CD4-positive, alpha-beta T cell (primary cell): ENCODE data around the gene NR2F1. TPM values are rescaled to one million over a fixed set of nuclear protein-coding genes. Genes with fewer than 3 reads are reported as not detected.

Experiments used
- ATAC-seq: fragments of 200-7000 bp; cut with Tn5 transposase; one replicate; pipeline ENCODE4 v1.10.0; 2022; ENCODE audit warnings: mild to moderate bottlenecking; ENCODE audit not compliant: poor library complexity
- CTCF ChIA-PET: fragments of 350-600 bp; sonication (Branson Sonifier 250); formaldehyde crosslinking; loops from one replicate; lab custom pipeline; 2021; ENCODE audit warnings: antibody characterized with exemption, inconsistent platforms; lab: Charles Lee
- POLR2A ChIA-PET: fragments of 350-600 bp; sonication (Branson Sonifier 250); formaldehyde crosslinking; loops from one replicate; lab custom pipeline; 2021; ENCODE audit warnings: antibody characterized with exemption, inconsistent platforms; lab: Charles Lee
- DNase-seq, 14 experiments: peaks; one replicate each; pipeline ENCODE4 v3.0.0-alpha.2; 2013 to 2020; ENCODE audit warnings: mixed read lengths in 2 of 14
- H3K27ac ChIP-seq, 2 donors: one replicate each; pipeline versions ENCODE4 v1.5.1 to v1.7.0; 2013; ENCODE audit warnings: low read length in 2 of 2, low read depth in 1 of 2, mild to moderate bottlenecking in 1 of 2
- H3K27me3 ChIP-seq, 2 experiments: 1 replicate in 1 of 2; 2 replicates in 1 of 2; pipeline versions ENCODE4 v1.6.1 to v1.7.0; 2013; ENCODE audit warnings: low read length in 2 of 2, control low read depth in 1 of 2, mild to moderate bottlenecking in 1 of 2, moderate library complexity in 1 of 2; ENCODE audit not compliant: insufficient read depth in 2 of 2, control insufficient read depth in 1 of 2
- H3K36me3 ChIP-seq: one replicate; pipeline ENCODE4 v1.6.1; 2013; ENCODE audit warnings: low read length, control low read depth; ENCODE audit not compliant: insufficient read depth
- H3K4me1 ChIP-seq: one replicate; pipeline ENCODE4 v1.6.1; 2013; ENCODE audit warnings: low read length, control low read depth; ENCODE audit not compliant: insufficient read depth
- H3K4me3 ChIP-seq: one replicate; pipeline ENCODE4 v1.5.1; 2013; ENCODE audit warnings: mild to moderate bottlenecking, low read length, moderate library complexity
- H3K9me3 ChIP-seq, 2 experiments: 1 replicate in 1 of 2; 2 replicates in 1 of 2; pipeline versions ENCODE4 v1.6.1 to v1.7.0; 2013; ENCODE audit warnings: low read length in 2 of 2, mild to moderate bottlenecking in 2 of 2, control low read depth in 1 of 2, moderate library complexity in 1 of 2; ENCODE audit not compliant: control insufficient read depth in 1 of 2, insufficient read depth in 1 of 2
- H3K27ac Mint-ChIP-seq: one replicate; pipeline ENCODE4 v1.8.0; 2020; ENCODE audit warnings: mixed read lengths
- H3K27me3 Mint-ChIP-seq: one replicate; pipeline ENCODE4 v1.8.0; 2021; ENCODE audit warnings: mixed read lengths
- H3K36me3 Mint-ChIP-seq: one replicate; pipeline ENCODE4 v1.8.0; 2021; ENCODE audit warnings: low read depth, mixed read lengths
- H3K4me1 Mint-ChIP-seq: one replicate; pipeline ENCODE4 v1.8.0; 2021; ENCODE audit warnings: low read depth, mixed read lengths
- H3K4me3 Mint-ChIP-seq: one replicate; pipeline ENCODE4 v1.8.0; 2020; ENCODE audit warnings: mild to moderate bottlenecking, mixed read lengths
- H3K9me3 Mint-ChIP-seq: one replicate; pipeline ENCODE4 v1.8.0; 2020; ENCODE audit warnings: mixed read lengths
- intact Hi-C, 2 experiments: fragments of 100-400 bp; cut with DNase I in 1 of 2; cut with micrococcal nuclease in 1 of 2; formaldehyde crosslinking; loops; one replicate each; pipeline versions ENCODE4 v1.15.1 to v1.9.0; 2023 to 2025; cut with DNase I, micrococcal nuclease
- total RNA-seq, 174 experiments: library from RNA in 2 of 174; stranded (reverse) in 2 of 174; gene quantifications; one replicate each; pipeline ENCODE4 v1.2.3 and lab custom pipeline; 2021 to 2026
- TF ChIP-seq, protein P1 (sequence below): fragments of 200-600 bp; IDR thresholded peaks from one replicate; pipeline ENCODE4 v1.8.0; 2022; ENCODE audit warnings: antibody characterized with exemption, mild to moderate bottlenecking

Gene NR2F1
- total RNA-seq, 2 experiments from 2014 or later, result not detected

DNA sequence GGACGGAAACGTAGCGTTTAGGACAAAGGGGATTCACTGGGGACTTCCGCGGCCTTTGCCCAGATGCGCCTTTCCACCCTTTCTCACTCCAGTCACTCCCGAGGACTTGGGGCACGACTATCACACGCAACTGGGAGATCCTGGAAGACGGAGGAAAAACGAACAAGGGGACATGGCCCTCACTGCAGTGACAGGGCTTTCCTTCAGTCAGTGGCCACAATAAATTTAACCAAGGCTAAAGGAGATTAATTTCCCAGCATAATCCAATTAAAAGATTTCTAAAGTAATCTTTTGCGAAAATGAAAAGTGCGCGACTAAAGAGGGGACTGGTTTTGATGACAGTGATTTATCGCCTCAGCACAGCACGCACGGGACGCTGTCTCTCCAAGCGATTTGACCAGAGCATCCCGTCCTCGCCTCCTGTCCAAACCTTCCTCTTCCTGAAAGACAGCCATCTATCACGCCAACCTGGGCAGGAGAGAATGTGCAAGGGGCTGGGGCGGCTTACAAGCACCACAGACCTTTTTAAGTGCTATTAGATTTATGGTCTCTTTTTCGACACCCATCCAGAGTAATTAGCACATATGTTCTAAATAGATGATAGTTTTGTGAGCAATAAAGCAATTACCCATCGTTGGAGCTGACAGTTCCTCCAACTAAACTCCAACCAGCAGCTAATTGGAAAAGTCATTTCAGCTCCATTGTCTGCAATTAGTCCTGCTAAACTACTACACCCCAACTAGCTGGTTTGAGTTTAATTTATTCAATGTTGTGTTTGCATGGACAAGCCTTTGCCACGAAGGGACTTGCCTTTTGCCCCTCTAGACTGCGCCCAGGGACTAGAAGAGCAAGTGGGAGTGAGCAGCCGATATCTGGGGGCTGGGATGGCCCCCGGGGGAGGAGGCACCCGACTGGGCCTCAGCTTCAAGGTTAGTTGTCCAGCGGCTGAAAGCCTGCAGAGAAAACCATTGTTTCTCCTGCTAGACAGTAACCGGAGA, 9.4 kb upstream of the NR2F1 start:
- no peak overlapping the region for H3K4me3 Mint-ChIP-seq
- DNase-seq (no peak), ATAC-seq (no peak)
- Histone ChIP-seq H3K4me1 (peaks cover 39% of the 10 kb centered on the region), H3K4me3 (no peak overlapping the region), H3K27me3 (peaks cover 81 to 100% of the 10 kb centered on the region in 2 experiments), H3K27ac (no peak overlapping the region), H3K36me3 (no peaks in the 10 kb centered on the region), H3K9me3 (peaks cover 0 to 39% of the 10 kb centered on the region in 2 experiments)
- H3K4me1 Mint-ChIP-seq, result peaks cover 33% of the 10 kb centered on the region
- no peak overlapping the region for H3K27ac Mint-ChIP-seq
- POLR2A ChIA-PET, result no interaction called here
- H3K36me3 Mint-ChIP-seq, result no peaks in the 10 kb centered on the region
- TF ChIP-seq, protein P1, sequence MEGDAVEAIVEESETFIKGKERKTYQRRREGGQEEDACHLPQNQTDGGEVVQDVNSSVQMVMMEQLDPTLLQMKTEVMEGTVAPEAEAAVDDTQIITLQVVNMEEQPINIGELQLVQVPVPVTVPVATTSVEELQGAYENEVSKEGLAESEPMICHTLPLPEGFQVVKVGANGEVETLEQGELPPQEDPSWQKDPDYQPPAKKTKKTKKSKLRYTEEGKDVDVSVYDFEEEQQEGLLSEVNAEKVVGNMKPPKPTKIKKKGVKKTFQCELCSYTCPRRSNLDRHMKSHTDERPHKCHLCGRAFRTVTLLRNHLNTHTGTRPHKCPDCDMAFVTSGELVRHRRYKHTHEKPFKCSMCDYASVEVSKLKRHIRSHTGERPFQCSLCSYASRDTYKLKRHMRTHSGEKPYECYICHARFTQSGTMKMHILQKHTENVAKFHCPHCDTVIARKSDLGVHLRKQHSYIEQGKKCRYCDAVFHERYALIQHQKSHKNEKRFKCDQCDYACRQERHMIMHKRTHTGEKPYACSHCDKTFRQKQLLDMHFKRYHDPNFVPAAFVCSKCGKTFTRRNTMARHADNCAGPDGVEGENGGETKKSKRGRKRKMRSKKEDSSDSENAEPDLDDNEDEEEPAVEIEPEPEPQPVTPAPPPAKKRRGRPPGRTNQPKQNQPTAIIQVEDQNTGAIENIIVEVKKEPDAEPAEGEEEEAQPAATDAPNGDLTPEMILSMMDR, result no peak
- CTCF ChIA-PET, result no interaction called here
- peaks cover 93% of the 10 kb centered on the region for H3K27me3 Mint-ChIP-seq
- intact Hi-C loops, result no loop called here
- H3K9me3 Mint-ChIP-seq, result no peaks in the 10 kb centered on the region

- Mint-ChIP-seq H3K4me1 (peaks cover 33% of the 10 kb centered on the region), H3K9me3 (no peaks in the 10 kb centered on the region), H3K27ac (no peak overlapping the region), H3K36me3 (no peaks in the 10 kb centered on the region), H3K27me3 (peaks cover 86% of the 10 kb centered on the region), H3K4me3 (no peak overlapping the region)
- H3K4me3 ChIP-seq, result no peak overlapping the region
- TF ChIP-seq, protein P1, result no peak
- no peak for ATAC-seq
- H3K27me3 ChIP-seq, result peaks cover 79 to 98% of the 10 kb centered on the region in 2 experiments
- DNase-seq, result no peak
- peaks cover 49% of the 10 kb centered on the region for H3K4me1 ChIP-seq
- no peaks in the 10 kb centered on the region for H3K36me3 ChIP-seq
- no peak overlapping the region for H3K27ac ChIP-seq
- intact Hi-C loops, result no loop called here
- H3K9me3 ChIP-seq, result peaks cover 0 to 47% of the 10 kb centered on the region in 2 experiments
- CTCF ChIA-PET, result no interaction called here
- POLR2A ChIA-PET, result no interaction called here
These were observed 8.3 kb upstream of the NR2F1 start for GRCh38 chr5:93574491-93575305.

DNA sequence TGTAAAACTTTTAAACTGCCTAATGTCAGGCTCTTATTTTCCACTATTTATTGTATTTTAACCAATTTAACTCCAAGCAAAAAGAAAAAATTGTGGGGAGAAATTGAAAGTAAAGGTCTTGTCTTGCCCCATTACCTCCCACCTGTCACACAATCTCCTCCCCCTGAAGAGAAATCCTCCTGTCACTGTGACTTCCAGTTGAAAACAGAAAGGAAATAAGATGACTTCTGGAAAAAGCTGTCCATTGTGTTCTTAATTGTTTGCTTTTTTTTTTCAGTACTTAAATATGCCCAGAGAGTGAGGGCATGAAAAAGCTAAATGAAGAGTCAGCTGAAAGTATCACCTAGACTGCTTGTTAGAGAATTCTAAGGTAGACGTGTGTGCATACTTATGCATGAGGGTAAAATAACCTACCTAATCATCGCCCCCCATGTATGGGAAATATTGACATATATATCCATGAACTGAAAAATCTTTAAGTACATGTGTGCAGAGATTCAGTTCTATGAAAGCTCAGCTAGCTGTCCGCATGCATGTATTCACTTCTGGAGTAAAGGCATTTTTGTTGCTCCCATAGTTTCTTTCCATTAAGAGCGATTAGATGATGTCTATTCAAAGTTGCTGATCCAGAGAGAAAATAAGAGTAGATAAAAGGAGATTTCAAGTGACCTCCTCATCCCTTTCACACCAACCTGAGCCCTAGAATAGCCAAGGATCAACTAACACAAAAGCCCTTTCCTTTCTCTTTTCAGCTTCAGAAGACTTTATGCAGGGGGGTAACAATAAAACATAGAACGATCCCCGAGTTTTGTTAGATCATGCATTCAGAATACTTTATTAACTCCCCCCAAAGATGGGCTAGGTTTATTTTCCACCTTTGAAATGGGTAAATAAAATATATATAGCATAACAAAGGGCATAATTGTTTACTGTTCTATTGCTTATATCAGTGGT, 7.3 kb upstream of the NR2F1 start:
- Mint-ChIP-seq H3K27me3 (peaks cover 89% of the 10 kb centered on the region), H3K36me3 (no peaks in the 10 kb centered on the region), H3K9me3 (no peaks in the 10 kb centered on the region), H3K27ac (no peak overlapping the region), H3K4me1 (peaks cover 35% of the 10 kb centered on the region), H3K4me3 (no peak overlapping the region)
- POLR2A ChIA-PET, result no interaction called here
- TF ChIP-seq, protein P1, result no peak
- no peak for ATAC-seq
- H3K4me3 ChIP-seq, result no peak overlapping the region
- no peak overlapping the region for H3K27ac ChIP-seq
- no peak for DNase-seq
- H3K27me3 ChIP-seq, result peaks cover 80 to 98% of the 10 kb centered on the region in 2 experiments
- H3K4me1 ChIP-seq, result peaks cover 49% of the 10 kb centered on the region
- CTCF ChIA-PET, result no interaction called here
- intact Hi-C loops, result no loop called here
- H3K9me3 ChIP-seq, result peaks cover 0 to 50% of the 10 kb centered on the region in 2 experiments
- no peaks in the 10 kb centered on the region for H3K36me3 ChIP-seq
